ENCODE measurements around the gene DSP. TPM values are rescaled to one million over a fixed set of nuclear protein-coding genes. Genes with fewer than 3 reads are reported as not detected.

DSP gene
- total and polyA plus RNA-seq, 7 donors, result 0.10 to 0.49 (median 0.26) TPM

DNA sequence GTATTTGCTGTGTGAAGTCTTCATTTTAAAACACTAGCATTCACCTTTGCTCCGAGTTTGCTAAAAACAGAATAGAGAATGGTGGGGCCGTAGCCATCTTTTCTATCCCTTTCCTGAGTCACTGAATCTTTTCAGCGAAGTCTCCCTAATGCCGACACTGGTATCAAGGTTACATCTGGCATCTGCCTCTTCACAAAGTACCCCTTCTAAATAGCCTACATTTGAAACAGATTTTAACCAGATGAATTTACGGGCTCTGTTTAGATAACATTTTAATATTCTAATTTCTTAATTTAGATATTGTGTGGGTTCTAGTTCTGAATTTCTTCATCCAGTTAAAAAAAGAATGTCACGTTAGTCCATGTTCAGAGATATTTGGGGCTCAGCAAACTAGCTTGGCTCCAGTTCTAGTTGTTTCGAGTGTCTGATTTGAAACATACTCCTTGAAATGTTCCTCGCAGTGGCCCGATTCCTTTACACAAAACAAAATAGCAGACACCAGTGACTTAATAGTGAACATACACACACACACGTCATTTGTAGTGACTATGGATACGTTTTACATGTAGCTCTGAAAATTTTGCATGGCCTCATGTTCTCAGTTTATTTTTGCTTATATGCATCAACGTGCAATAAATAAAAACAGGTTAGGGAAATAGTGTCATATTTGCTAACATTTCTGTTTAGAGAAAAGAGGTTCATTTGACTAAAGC is 15.1 kb downstream of the DSP start:
- TF ChIP-seq, protein P1, sequence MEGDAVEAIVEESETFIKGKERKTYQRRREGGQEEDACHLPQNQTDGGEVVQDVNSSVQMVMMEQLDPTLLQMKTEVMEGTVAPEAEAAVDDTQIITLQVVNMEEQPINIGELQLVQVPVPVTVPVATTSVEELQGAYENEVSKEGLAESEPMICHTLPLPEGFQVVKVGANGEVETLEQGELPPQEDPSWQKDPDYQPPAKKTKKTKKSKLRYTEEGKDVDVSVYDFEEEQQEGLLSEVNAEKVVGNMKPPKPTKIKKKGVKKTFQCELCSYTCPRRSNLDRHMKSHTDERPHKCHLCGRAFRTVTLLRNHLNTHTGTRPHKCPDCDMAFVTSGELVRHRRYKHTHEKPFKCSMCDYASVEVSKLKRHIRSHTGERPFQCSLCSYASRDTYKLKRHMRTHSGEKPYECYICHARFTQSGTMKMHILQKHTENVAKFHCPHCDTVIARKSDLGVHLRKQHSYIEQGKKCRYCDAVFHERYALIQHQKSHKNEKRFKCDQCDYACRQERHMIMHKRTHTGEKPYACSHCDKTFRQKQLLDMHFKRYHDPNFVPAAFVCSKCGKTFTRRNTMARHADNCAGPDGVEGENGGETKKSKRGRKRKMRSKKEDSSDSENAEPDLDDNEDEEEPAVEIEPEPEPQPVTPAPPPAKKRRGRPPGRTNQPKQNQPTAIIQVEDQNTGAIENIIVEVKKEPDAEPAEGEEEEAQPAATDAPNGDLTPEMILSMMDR (IDR thresholded peaks at IDR 0.05), result no peak
- DNase-seq, result no peak
- 87 to 89% (median 87%) methylated on average over 12 of the region's 12 CpGs for WGBS, 3 donors
- H3K4me1 ChIP-seq, result no peaks in the 10 kb centered on the region
- H3K4me3 ChIP-seq, result no peak overlapping the region
- H3K9me3 ChIP-seq, result no peaks in the 10 kb centered on the region
- no peak for ATAC-seq
- peaks cover 0 to 5% (median 3%) of the 10 kb centered on the region in 3 donors for H3K27me3 ChIP-seq (ENCODE audit: insufficient read depth in 3 of 3, low read length in 2 of 3)
- H3K27ac ChIP-seq, result no peak overlapping the region
- intact Hi-C loops (cut with DNase I), result no loop called here
- H3K36me3 ChIP-seq (ENCODE audit: insufficient read depth in 1 of 2, low read depth in 1 of 2), result no peaks in the 10 kb centered on the region

DNA sequence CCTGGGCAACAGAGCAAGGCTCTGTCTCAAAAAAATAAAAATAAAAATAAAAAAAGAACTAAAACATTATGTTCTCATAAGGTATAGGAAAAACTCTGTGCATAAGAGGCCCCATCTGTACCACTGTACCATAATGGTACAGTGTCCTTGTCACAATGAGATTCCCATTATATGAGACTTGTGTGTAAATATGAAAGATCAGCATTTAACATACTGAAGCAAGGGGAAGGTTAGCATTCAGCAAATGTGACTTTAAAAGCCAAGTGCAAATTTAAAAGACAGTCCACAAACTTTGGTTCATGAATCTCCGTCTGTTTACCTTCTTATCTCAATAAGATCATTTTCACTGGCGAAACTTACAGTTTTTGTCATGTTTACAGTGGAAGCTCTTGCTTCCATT is 16.2 kb downstream of the DSP start:
- no peaks in the 10 kb centered on the region for H3K36me3 ChIP-seq (ENCODE audit: insufficient read depth in 1 of 2, low read depth in 1 of 2)
- DNase-seq, result no peak
- no peaks in the 10 kb centered on the region for H3K4me1 ChIP-seq
- TF ChIP-seq, protein P1 (IDR thresholded peaks at IDR 0.05), result no peak
- H3K4me3 ChIP-seq, result no peak overlapping the region
- peaks cover 0 to 5% (median 3%) of the 10 kb centered on the region in 3 donors for H3K27me3 ChIP-seq (ENCODE audit: insufficient read depth in 3 of 3, low read length in 2 of 3)
- H3K9me3 ChIP-seq, result no peaks in the 10 kb centered on the region
- intact Hi-C loops (cut with DNase I), result no loop called here
- no peak overlapping the region for H3K27ac ChIP-seq
- WGBS, 3 donors, result 95 to 97% (median 95%) methylated on average over 2 of the region's 2 CpGs
- ATAC-seq, result no peak

GRCh38 chr6:7558781-7559180 is 17.3 kb downstream of the DSP start:
- TF ChIP-seq, protein P1 (IDR thresholded peaks at IDR 0.05), result no peak
- intact Hi-C loops (cut with DNase I), result no loop called here

DNA sequence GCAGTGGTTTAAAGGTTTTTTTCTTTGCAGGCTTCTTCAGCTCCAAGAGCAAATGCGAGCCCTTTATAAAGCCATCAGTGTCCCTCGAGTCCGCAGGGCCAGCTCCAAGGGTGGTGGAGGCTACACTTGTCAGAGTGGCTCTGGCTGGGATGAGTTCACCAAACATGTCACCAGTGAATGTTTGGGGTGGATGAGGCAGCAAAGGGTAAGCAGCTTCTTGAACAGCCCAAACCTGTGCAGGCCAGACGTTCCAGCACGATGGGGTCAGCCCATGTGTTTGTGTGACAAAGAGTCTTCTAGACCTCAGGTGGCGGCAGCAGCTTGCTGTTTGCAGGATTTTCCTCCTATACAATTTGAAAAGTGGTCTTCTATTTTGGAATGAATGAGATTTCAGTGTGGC is 17.7 kb downstream of the DSP start:
- no peaks in the 10 kb centered on the region for H3K36me3 ChIP-seq (ENCODE audit: insufficient read depth in 1 of 2, low read depth in 1 of 2)
- no peak overlapping the region for H3K27ac ChIP-seq
- no peak for DNase-seq
- no peaks in the 10 kb centered on the region for H3K9me3 ChIP-seq
- intact Hi-C loops (cut with DNase I), result no loop called here
- H3K4me3 ChIP-seq, result no peak overlapping the region
- no peak for ATAC-seq
- peaks cover 0 to 7% (median 5%) of the 10 kb centered on the region in 3 donors for H3K27me3 ChIP-seq (ENCODE audit: insufficient read depth in 3 of 3, low read length in 2 of 3)
- TF ChIP-seq, protein P1 (IDR thresholded peaks at IDR 0.05), result no peak
- WGBS, 3 donors, result 81 to 89% (median 86%) methylated on average over 6 of the region's 6 CpGs
- H3K4me1 ChIP-seq, result no peaks in the 10 kb centered on the region

More at GRCh38 chr6:7558781-7559180, 17.3 kb downstream of the DSP start:
- DNase-seq, result no peak
- 88 to 94% (median 91%) methylated on average over 4 of the region's 4 CpGs for WGBS, 3 donors
- Histone ChIP-seq H3K27ac (no peak overlapping the region), H3K36me3 (ENCODE audit: insufficient read depth in 1 of 2, low read depth in 1 of 2) (no peaks in the 10 kb centered on the region), H3K9me3 (no peaks in the 10 kb centered on the region), H3K27me3 (ENCODE audit: insufficient read depth in 3 of 3, low read length in 2 of 3) (peaks cover 0 to 7% (median 5%) of the 10 kb centered on the region in 3 donors), H3K4me1 (no peaks in the 10 kb centered on the region), H3K4me3 (no peak overlapping the region)
- no peak for ATAC-seq

Data from psoas muscle (tissue), 8 donors.